ENCODE data around the gene GLB1L3. TPM values are rescaled to one million over a fixed set of nuclear protein-coding genes. Genes with fewer than 3 reads are reported as not detected.
"Not testable (repeated sequence)": the region's sequence is repeated elsewhere in the genome, so short reads cannot be mapped to it uniquely, and the experiment has no call there.

The GLB1L3 gene
- total and polyA plus RNA-seq, 2 donors: 0.11 to 0.13 TPM

GRCh38 chr11:134242376-134242775 is 33.8 kb upstream of the GLB1L3 start:
- H3K4me3 ChIP-seq (ENCODE audit: low read depth, low read length): no peak overlapping the region
- no peaks in the 10 kb centered on the region for H3K4me1 ChIP-seq (ENCODE audit: insufficient read depth)
- 88% methylated on average over 9 of the region's 9 CpGs for WGBS
- peaks cover 5% of the 10 kb centered on the region for H3K36me3 ChIP-seq (ENCODE audit: insufficient read depth)
- no peak overlapping the region for H3K27ac ChIP-seq (ENCODE audit: low read depth)
- no peak for DNase-seq (ENCODE audit: extremely low spot score)

DNA sequence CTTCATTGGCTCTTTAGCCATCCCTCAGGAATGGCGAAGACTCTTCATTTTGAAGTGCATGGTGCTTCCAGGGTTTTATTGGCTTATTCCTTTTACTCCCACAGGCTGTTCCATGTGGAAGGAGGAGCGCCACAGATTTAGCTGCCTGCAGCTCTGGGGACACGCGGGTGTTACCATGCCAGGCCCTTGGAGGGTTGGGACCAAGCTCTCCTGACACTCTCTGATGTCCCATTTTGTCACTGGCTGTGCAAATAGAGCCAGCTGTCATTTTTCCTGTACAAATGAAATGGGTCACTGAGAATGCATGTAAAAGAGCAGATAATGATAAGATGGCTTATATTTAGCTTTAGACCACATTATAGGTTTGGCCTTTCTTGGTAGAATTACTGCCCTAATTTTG is 32.3 kb upstream of the GLB1L3 start:
- Histone ChIP-seq H3K4me3 (ENCODE audit: low read depth, low read length) (no peak overlapping the region), H3K36me3 (ENCODE audit: insufficient read depth) (peaks cover 5% of the 10 kb centered on the region), H3K4me1 (ENCODE audit: insufficient read depth) (no peaks in the 10 kb centered on the region), H3K27ac (ENCODE audit: low read depth) (no peak overlapping the region)
- no peak for DNase-seq (ENCODE audit: extremely low spot score)
- 97% methylated on average over 4 of the region's 4 CpGs for WGBS

DNA sequence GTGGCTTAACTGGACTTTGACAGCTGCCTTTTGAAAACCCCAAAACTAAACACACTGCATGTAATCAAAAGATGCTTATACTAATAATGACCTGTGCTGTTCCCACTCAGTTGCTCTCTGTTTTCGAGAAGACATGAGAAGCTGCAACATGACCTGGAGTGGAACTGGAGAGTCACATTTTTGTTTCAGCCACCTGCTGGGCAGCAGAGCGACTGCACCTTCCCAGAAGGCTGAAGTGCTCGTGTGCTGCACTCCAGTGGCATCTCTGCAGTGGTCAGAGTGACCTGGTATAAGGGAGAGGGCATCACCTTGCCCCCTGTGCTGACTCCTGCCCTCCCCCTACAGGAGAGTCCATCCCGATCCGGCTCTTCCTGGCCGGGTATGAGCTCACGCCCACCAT is 31.6 kb upstream of the GLB1L3 start:
- Histone ChIP-seq H3K4me3 (ENCODE audit: low read depth, low read length) (no peak overlapping the region), H3K36me3 (ENCODE audit: insufficient read depth) (peaks cover 5% of the 10 kb centered on the region), H3K4me1 (ENCODE audit: insufficient read depth) (no peaks in the 10 kb centered on the region), H3K27ac (ENCODE audit: low read depth) (no peak overlapping the region)
- no peak for DNase-seq (ENCODE audit: extremely low spot score)
- WGBS: 50% methylated on average over 7 of the region's 7 CpGs

DNA sequence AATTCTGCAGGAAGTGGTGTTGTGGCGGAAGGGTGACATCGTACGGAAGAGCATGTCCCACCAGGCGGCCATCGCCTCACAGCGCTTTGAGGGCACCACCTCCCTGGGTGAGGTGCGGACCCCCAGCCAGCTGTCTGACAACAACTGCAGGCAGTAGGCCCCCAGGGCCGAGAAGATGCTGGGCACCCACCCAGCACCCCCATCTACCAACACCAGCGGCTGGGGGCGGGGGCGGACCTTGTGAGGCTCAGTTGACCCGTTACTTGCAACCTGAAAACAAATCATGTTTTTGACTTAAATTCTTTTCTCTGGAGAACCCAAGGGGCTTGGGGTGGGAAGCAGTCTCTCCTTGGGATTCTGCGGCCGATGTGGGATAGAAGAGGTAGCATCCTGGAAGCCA is 30.7 kb upstream of the GLB1L3 start:
- Histone ChIP-seq H3K4me3 (ENCODE audit: low read depth, low read length) (no peak overlapping the region), H3K36me3 (ENCODE audit: insufficient read depth) (peaks cover 3% of the 10 kb centered on the region), H3K4me1 (ENCODE audit: insufficient read depth) (no peaks in the 10 kb centered on the region), H3K27ac (ENCODE audit: low read depth) (no peak overlapping the region)
- no peak for DNase-seq (ENCODE audit: extremely low spot score)
- WGBS: 91% methylated on average over 14 of the region's 14 CpGs

GRCh38 chr11:134246100-134246499 is 30.1 kb upstream of the GLB1L3 start:
- no peak overlapping the region for H3K27ac ChIP-seq (ENCODE audit: low read depth)
- 89% methylated on average over 11 of the region's 11 CpGs for WGBS
- peaks cover 3% of the 10 kb centered on the region for H3K36me3 ChIP-seq (ENCODE audit: insufficient read depth)
- no peak for DNase-seq (ENCODE audit: extremely low spot score)
- H3K4me3 ChIP-seq (ENCODE audit: low read depth, low read length): no peak overlapping the region
- H3K4me1 ChIP-seq (ENCODE audit: insufficient read depth): no peaks in the 10 kb centered on the region

- H3K27ac ChIP-seq (ENCODE audit: low read depth): no peak overlapping the region
- no peaks in the 10 kb centered on the region for H3K4me1 ChIP-seq (ENCODE audit: insufficient read depth)
- no peak overlapping the region for H3K4me3 ChIP-seq (ENCODE audit: low read depth, low read length)
- no peak for DNase-seq (ENCODE audit: extremely low spot score)
- WGBS: 83% methylated on average over 4 of the region's 4 CpGs
- H3K36me3 ChIP-seq (ENCODE audit: insufficient read depth): peaks cover 3% of the 10 kb centered on the region
Observed at GRCh38 chr11:134246678-134247077, 29.5 kb upstream of the GLB1L3 start.

GRCh38 chr11:134248910-134249480 is 27.2 kb upstream of the GLB1L3 start:
- DNase-seq (ENCODE audit: extremely low spot score): no peak
- whole genome bisulfite sequencing: 58% methylated on average over 7 of the region's 7 CpGs
- no peak overlapping the region for H3K4me3 ChIP-seq (ENCODE audit: low read depth, low read length)
- H3K36me3 ChIP-seq (ENCODE audit: insufficient read depth): no peaks in the 10 kb centered on the region
- H3K27ac ChIP-seq (ENCODE audit: low read depth): no peak overlapping the region
- peaks cover 5% of the 10 kb centered on the region for H3K4me1 ChIP-seq (ENCODE audit: insufficient read depth)

DNA sequence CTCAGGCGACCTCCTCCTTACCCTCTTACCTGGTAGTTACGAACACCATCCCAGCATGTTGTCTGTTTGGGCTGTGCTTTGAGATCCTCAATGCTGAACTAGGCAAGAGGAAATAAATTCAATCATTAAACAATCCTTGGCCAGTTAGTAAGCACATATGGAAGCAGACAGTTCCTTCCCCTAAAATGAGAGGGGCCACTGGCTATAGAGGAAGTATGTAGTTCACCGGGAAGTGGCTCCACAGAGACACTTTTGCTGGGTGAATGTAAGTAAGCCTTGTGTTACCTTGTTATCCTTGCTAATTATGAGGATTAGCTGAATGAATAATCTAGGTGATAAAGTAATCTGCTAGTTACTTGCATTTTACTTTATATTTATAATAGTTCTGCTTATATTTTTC is 25.9 kb upstream of the GLB1L3 start:
- no peak for DNase-seq (ENCODE audit: extremely low spot score)
- Histone ChIP-seq H3K27ac (ENCODE audit: low read depth) (no peak overlapping the region), H3K36me3 (ENCODE audit: insufficient read depth) (no peaks in the 10 kb centered on the region), H3K4me1 (ENCODE audit: insufficient read depth) (peaks cover 5% of the 10 kb centered on the region), H3K4me3 (ENCODE audit: low read depth, low read length) (no peak overlapping the region)
- WGBS: 95% methylated on average over 3 of the region's 3 CpGs

GRCh38 chr11:134250675-134251074 is 25.5 kb upstream of the GLB1L3 start:
- Histone ChIP-seq H3K4me3 (ENCODE audit: low read depth, low read length) (no peak overlapping the region), H3K36me3 (ENCODE audit: insufficient read depth) (no peaks in the 10 kb centered on the region), H3K4me1 (ENCODE audit: insufficient read depth) (peaks cover 5% of the 10 kb centered on the region), H3K27ac (ENCODE audit: low read depth) (no peak overlapping the region)
- DNase-seq (ENCODE audit: extremely low spot score): no peak
- 91% methylated on average over 2 of the region's 2 CpGs for whole genome bisulfite sequencing

- no peaks in the 10 kb centered on the region for H3K36me3 ChIP-seq (ENCODE audit: insufficient read depth)
- H3K4me1 ChIP-seq (ENCODE audit: insufficient read depth): peaks cover 5% of the 10 kb centered on the region
- peak overlapping the region; percentile 75 for H3K4me3 ChIP-seq (ENCODE audit: low read depth, low read length)
- no peak overlapping the region for H3K27ac ChIP-seq (ENCODE audit: low read depth)
- DNase-seq (ENCODE audit: extremely low spot score): no peak
- WGBS: 4% methylated on average over 27 of the region's 27 CpGs
Observed at GRCh38 chr11:134252346-134253187, 23.6 kb upstream of the GLB1L3 start.

- peaks cover 5% of the 10 kb centered on the region for H3K4me1 ChIP-seq (ENCODE audit: insufficient read depth)
- WGBS: under 1% methylated on average over 70 of the region's 70 CpGs
- H3K4me3 ChIP-seq (ENCODE audit: low read depth, low read length): peak within 1 kb of the TSS; percentile 75
- H3K36me3 ChIP-seq (ENCODE audit: insufficient read depth): no peaks in the 10 kb centered on the region
- peak; percentile 89 for DNase-seq (ENCODE audit: extremely low spot score)
- no peak within 1 kb of the TSS for H3K27ac ChIP-seq (ENCODE audit: low read depth)
Observed at GRCh38 chr11:134253188-134253993, 22.8 kb upstream of the GLB1L3 start, which contains the start of the genes ACAD8 and THYN1. TSS of gene ACAD8 (plus strand) at chr11:134253568. CDS start at chr11:134253601, 33 bp downstream. TSS of gene THYN1 (minus strand) at chr11:134253352. CDS start at chr11:134252882, 470 bp downstream.

GRCh38 chr11:134254433-134255183 is 21.6 kb upstream of the GLB1L3 start:
- DNase-seq (ENCODE audit: extremely low spot score): no peak
- Histone ChIP-seq H3K27ac (ENCODE audit: low read depth) (no peak overlapping the region), H3K4me3 (ENCODE audit: low read depth, low read length) (peak overlapping the region; percentile 75), H3K4me1 (ENCODE audit: insufficient read depth) (peaks cover 5% of the 10 kb centered on the region), H3K36me3 (ENCODE audit: insufficient read depth) (no peaks in the 10 kb centered on the region)
- 56% methylated on average over 3 of the region's 3 CpGs for WGBS

- not testable (repeated sequence) for H3K4me3 ChIP-seq (ENCODE audit: low read depth, low read length); H3K36me3 ChIP-seq (ENCODE audit: insufficient read depth); H3K4me1 ChIP-seq (ENCODE audit: insufficient read depth); H3K27ac ChIP-seq (ENCODE audit: low read depth); DNase-seq (ENCODE audit: extremely low spot score)
- 93% methylated on average over 5 of the region's 5 CpGs for WGBS
Observed at GRCh38 chr11:134255184-134255561, 21.0 kb upstream of the GLB1L3 start.

Measured in urinary bladder (tissue), 4 donors.